Ecto neural progenitor cell (in vitro differentiated cells): Measurements from ENCODE around the gene RERE.
"Not testable (repeated sequence)": the region's sequence is repeated elsewhere in the genome, so short reads cannot be mapped to it uniquely, and the experiment has no call there.

ENCODE experiments used
- DNase-seq: peaks from one replicate; pipeline ENCODE4 v3.0.0-alpha.2; 2018; ENCODE audit warnings: low spot score

The RERE gene

DNA sequence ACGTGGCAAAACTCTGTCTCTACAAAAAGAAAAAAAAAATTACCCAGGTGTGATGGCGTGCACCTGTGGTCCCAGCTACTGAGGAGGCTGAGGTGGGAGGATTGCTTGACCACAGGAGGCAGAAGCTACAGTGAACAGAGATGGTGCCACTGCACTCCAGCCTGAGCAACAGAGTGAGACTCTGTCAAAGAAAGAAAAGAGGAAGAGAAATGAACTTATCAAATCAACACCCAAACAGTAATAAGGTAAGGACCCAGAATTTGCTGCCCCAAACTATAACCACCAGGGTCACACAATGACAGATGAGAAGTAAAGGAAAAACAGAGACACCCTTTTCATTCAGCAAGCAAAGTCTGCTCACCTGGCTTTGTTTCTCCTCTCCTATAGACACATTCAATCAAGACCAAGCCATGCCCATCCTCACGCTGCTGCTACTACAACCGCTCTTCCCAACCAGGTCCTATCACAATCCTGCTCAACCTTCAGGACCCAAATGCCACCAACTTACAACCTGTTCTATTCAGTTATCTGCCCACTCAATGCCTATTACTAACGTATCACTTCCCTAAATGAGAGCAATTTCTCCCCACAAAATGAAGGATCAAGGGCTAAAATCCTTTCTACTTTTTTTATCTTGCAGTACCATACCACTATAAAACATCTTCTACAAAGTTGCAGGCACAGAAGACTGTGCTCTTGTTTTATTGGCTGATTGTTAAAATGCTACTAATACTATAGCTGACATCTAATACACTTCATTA lies 183.5 kb downstream of the RERE start:
- DNase-seq, result no peak

DNA sequence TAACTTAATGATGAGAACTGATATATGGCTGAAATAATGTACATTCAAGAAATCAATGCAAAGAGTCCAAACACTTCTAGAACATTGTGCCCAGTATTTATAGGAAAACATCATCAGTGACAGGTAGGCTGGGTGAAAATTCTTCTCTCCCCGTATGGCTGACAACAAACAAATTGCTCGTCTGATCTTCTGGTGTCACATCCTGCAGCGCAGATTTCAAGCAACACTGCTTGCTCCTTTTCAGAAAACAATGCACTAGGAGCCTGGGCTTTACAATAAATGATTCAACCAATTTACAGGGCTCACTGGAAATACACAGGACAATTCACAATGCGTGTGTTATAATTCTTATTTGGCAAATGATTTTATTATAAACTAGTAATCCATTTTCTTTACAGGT lies 185.3 kb downstream of the RERE start:
- no peak for DNase-seq

DNA sequence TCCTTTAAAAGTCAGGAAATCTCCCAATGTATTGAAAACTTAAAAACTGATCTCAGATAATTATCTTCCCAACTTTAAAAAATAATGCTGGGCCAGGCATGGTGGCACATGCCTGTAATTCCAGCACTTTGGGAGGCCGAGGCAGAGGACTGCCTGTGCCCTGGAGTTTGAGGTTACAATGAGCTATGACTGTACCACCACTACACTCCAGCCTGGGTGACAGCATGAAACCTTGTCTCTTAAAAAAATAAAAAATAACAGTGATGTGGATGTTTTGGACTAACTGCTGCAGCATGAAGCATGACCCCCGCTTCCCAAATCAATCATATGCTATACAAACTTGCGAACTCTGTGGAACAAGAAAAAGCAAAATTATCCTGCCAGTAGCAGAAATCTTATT lies 186.3 kb downstream of the RERE start:
- no peak for DNase-seq

DNA sequence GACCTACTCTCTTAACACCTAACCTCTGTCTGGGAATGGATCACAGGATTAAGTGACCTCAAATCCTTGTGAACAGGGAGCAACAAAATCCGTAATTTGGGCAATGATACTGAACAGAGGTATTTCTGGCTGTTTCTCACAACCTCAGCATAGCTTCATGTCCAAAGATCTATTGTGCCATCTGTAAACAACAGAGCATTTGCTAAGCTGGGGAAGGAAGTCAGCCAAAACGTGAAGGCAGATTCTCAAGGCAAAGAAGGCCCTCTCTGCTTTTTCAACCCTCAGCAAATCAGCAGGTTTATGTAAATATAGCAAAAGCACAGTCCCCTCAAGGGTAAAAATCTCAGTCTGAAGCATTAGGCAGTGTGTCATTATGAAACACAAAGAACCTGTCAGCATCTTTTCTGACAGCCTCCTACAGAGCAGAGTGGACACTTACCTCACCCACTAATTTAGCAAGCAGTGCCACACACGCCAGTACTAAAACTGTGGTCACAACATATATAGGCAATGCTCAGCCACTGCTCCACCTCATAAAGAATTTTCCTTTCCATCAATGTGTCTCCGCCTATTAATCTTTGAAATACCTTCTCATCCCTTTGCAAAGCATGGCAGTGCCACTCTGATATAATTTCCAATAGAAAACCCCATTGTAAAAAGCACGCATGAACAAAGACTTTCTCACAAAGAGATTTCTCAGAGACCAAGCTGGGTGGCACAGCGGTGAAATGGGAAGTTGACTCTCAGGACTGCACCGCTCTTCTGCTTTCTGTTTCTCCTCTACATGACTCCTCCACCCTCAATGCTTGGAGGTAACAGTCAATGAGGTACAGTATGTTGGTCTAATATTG lies 188.0 kb downstream of the RERE start:
- DNase-seq, result no peak

DNA sequence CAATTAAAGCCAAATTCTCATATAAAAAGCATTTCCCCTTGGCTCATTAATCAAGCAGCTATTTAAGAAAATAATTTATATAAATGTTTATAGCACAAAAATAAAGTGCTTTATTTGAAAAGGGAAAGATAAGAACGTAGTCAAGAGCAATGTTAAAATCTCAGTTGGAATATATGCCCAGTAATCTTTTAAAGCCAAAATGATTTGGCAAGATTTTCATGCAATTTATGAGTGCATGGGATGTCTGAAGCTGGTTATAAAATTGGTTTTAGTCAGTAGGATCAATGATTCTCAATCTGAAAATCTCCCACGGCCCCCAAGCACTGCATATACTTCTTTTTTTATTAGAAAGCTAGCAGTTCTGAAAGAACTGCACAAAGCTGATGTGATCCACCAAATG lies 188.8 kb downstream of the RERE start:
- no peak for DNase-seq

DNA sequence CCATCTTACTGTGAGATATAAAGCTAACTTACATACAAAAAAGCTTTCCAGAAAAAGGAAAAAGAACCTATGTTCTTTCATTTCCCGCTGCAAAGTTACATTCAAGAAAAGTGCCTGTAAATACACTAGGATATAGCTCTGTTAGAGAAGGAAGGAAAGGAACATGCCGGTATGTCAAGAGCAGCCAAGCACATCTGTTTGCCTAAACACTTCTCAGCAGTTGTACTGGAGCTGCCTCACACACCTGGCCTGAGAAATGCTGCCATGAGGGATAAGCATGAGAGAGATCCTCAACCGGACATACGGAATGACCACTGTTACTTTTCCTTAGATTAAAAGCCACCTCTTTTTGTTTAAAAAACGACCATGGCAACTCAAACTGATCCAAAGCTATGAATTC lies 189.7 kb downstream of the RERE start:
- DNase-seq, result no peak

DNA sequence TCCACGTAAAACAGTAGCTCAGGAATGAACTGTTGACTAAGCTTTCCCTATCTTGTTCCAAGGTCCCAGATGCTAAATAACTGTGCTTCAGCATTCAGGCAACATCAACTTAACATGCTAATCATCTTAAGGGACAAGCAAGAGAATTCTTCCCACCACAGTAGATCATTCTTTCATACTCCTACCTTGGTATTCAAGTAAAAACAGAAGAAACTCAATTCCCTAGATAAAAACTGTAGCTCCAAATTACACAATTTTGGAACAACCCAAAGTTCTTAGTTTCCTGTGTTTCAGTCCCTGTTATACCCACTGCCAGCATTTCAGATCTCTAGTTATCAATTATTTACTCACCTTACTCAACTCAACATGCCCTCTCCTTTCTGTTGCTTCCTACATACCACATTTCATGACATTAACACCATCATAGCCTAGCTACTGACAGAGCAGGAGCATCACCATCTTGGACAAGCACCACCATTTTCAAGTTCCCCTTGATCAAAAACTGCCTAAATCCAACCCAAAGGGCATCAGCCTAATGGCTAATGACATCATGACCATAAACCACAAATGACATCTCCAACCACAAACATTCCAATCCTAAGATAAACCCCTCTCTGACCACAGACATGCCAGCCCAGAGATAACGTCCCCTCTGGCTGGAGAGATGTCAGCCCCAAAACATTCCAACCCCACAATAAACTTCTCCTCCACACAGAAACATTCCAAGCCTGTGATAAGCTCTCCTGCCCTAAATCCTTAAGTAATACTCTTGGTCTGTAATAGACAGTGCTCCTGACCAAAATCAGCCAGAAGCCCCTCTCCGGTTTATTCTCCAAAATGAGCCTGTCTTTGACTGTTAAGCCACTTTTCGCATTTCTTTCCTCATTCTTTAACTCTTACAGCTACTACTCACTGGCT lies 191.2 kb downstream of the RERE start:
- DNase-seq, result no peak

DNA sequence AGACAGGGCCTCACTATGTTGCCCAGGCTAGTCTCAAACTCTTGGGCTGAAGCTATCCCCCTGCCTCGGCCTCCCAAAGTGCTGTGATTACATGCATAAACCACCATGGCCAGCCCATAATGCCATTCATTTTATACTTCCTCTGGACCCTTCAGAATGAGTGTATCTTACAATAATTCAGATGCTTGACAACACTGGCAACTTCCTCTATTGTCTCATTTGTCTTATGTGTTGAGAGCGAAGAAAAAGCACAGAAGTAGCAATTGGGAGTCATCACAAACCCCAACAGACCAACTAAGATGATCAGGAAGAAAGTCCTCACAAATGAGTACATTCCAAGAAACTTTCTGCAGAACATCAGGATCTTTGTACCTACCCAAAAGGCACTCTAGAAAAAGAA lies 191.9 kb downstream of the RERE start:
- no peak for DNase-seq

DNA sequence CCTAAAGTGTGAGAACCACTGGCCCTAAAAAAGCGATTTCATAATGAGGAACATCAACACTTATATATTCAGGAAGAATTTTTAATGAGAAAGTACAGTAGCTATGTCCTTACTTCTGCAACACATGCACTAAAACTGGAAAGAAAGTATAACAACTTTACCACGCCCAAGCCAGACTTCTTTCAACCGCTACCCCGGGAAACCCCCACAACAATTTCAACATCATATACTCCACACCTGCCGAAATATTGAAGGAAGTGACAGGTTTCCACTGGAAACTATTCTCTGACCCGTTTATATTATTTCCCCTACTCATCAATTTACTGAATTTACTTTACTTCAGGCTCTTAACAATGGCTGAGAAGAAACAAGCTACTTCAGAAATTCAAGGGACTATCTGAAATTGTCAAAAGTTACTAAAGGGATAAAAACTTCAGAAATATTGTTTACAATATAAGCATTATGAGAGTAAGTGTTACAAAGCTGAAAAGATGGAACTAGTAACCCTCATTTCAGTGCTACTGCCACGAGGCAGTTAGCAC lies 193.7 kb downstream of the RERE start:
- not testable (repeated sequence) for DNase-seq

DNA sequence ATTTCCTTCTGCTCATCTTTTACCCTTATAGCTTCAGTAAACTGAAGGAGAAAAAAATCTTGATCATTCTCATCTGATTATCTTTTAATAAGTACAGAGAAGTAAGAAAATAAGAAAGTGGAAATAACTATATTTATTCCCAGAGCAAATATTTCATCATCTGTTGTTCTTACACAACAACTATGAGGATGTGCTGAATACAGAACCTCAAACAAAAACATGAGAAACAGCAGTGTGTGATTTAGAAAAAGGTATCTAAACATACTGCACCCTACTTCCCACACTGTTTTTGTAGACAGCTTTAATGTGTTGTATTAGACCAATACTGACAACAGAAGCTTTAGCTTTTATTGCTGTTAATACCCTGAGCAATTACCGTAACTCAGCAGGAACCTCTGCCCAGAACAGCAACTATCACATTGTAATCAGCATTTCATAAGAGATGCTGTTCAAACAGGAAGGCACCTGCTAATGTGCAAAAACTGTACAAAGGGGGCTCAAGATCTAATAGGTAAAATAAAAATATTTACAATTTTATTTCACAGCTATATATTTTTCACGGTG lies 195.6 kb downstream of the RERE start:
- not testable (repeated sequence) for DNase-seq

DNA sequence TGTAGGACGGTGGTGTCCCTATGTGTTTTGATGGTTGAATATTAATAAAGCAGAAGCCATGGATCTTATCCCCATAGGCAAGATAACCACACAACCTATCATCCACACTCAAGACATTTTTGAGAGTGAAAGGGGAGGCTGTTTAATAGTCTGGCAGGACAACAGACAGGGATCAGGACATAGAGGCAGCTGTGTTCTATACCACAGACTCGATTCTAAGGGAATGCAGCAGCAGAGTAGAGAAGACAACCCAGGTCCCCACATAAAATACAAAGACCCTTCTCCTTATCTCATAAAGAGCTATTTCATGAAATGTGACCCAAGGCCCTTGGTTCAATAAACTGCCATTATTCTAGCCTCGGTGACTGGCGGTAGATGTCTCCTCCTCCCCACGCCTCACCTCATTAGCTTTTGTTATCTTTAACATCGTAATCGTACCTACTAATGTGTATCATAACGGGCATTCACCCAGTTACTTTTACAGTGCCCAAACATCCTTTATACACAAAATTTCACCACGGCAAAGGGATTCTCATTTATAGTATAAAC lies 196.3 kb downstream of the RERE start:
- DNase-seq, result not testable (repeated sequence)

DNA sequence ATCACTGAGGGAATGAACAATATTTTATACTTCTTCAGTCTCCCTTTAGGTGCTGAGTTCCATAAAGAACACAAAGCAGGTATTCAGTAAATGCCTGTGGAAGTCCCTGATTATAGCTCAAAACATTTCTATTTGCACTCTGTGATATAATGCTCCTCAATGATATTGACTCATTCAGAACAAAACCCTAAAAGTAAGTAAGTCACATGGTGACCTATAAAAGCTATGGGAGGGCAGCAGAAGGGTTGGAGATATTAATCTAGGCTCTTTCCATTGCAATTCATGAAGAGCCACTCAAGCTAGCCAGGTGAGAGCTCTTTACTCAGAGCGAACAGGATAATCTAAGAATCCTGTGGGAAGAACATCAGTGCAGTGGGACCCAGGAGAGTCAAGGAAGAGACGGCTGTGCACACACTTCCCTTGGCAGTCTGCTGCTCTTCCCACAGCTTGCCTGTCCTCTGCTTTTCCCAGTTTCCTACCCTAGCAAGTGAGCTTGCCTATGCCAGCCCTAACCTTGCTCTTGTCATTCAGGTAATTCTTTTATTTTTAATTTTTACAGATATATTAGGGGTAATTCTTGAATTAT lies 197.4 kb downstream of the RERE start:
- DNase-seq, result not testable (repeated sequence)

DNA sequence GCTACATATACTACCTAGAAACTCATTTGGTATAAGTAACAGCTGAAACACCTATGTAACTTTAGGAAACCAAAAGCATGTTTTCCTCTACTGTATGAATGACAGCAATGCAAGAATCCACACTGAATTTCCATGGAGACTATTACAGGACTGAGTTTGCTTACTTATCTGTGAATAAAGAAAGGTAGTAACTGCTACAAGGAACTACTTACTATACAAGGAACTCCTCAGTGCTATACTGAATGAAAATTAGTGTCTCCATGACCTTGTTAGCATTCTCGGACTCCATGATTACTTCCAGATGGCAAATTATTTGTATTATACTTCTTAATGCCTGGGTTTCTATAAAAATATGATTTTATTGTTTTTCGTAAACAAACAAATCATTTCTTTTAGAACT lies 198.0 kb downstream of the RERE start:
- DNase-seq, result not testable (repeated sequence)

DNA sequence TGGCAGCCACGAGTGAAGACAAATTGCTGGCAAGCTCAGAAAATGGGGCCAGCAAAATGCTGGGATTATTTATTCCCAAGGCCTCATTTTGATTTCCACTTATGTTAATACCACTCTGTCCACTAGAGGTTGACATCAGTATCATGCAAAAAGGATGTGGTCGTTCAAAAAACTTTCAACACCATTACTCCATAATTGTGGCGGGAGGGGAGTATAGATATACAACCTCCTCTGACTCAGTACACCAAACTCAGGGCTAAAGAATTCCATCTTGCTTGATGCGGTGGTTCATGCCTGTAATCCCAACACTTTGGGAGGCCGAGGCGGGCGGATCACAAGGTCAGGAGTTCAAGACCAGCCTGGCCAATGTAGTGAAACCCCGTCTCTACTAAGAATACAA lies 200.6 kb downstream of the RERE start:
- not testable (repeated sequence) for DNase-seq

DNA sequence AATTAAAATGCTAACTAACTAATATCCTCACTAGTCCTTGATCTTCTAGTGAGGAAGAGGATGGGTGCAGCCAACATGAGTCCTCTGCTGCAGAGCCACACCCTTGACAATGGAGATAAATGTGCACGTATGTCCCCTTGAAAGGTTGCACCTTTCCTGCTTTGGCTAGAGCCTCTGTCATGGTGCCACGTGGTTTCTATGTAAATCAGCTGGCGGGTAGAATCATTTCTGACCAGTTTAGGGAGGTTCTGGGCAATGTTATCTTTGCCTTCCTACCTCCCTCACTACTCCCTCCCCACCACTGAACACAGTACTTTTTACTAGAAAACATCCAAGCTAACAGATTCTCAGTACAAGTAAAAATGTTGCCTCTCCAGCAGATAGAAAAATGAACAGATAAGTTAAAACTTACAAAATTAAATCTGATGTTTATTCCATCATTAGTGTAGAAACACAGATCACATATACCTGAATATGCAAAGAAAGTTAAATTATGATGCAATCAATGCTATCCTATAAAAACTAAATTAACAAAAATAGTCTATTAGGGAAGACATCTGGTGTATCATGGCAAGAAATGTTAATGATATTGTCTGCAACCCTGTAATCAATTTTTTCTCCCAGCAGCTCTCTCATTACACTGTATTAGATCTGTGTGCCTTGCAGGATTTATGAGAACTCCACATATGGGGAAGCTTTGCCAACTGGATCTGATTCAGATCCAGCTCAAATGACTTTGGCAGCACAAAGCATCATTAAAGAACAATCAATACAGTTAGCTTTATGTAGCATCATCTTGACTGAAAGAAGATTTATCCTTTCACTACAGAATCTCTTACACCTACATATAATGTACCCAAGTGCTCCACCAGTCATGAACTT lies 205.6 kb downstream of the RERE start:
- DNase-seq, result not testable (repeated sequence)

DNA sequence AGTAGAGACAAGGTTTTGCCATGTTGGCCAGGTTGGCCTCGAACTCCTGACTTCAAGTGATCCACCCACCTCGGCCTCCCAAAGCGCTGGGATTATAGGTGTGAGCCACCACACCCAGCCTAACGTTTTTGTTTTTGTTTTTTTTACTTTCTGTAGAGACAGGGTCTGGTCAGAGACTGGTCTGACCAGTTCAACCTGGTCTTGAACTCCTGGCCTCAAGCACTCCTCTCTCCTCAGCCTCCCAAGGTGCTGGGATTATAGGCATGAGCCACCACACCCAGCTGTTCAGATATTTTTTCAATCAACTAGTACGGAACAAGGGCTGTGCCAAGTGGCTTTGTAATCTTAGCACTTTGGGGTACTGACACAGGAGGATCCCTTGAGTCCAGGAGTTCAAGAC lies 209.5 kb downstream of the RERE start:
- no peak for DNase-seq

DNA sequence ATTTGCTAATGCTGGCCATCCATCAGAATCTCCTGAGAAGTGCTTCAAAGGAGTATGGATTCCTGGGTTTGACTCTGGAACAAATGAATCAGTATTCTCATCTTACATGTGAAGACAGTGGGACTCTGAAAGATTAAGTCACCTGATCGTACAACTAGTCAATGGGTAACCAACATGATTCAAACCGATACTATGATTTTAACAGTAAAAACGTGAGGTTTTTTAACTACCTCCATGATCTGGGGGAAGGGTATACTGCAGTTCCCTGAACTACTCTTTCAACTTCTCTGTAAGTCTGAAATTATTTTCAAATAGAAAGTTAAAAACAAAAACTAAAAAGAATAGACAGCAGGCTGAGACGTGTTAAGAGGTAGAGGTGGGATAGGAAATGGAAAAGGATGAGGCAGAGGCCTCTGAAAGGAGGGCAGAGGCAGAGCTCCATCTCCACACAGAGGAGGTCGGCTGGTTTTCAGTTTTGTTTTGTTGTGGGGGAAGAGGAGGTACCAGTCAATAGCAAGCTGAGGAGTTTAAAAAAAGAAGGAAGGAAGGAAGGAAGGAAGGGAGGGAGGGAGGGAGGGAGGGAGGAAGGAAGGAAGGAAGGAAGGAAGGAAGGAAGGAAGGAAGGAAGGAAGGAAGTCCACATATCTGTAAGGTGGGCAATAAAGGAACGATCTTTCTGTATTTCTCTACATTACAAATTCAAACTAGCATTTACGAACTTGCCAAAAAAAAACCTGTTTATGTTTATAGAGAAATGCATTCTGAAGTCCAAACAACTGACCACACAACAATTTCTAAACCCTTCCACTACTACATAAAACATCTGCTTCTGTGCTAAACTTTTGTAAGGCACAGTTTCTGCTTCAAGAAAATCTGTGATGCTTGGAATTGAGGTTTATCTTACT lies 213.1 kb downstream of the RERE start:
- no peak for DNase-seq

DNA sequence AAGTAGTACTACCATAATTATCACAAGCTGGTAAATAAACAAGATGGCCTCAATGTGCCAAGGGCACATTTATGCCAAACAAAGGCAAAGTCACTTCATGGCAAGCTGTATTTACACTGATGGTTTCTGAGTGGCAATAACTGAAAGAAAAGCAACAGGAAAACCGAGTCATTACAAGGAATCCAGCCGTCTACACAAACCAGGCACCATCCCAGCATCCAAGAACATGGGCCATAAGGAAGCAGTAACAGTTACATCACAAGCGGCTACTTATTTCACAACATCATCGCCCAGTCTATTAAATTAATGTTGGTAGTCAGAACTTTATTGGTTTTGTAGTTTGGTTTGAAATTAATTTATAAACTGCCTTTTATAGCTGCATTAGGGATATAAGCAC lies 214.2 kb downstream of the RERE start:
- no peak for DNase-seq
